Measurements from ENCODE around the gene IGF2.

GRCh38 chr11:2169005-2169378, 29.8 kb upstream of the IGF2 start:
- no peak for TF ChIP-seq CTCF (IDR thresholded peaks at IDR 0.05)
- TF ChIP-seq ZFX (IDR thresholded peaks at IDR 0.05; ENCODE audit: borderline replicate concordance), result no peak

Measured in 22Rv1 (cell line).